ENCODE results near the gene JAZF1.
A peak's percentile ranks its signal among the peaks of the same experiment; 100 is the strongest.

JAZF1 gene

DNA sequence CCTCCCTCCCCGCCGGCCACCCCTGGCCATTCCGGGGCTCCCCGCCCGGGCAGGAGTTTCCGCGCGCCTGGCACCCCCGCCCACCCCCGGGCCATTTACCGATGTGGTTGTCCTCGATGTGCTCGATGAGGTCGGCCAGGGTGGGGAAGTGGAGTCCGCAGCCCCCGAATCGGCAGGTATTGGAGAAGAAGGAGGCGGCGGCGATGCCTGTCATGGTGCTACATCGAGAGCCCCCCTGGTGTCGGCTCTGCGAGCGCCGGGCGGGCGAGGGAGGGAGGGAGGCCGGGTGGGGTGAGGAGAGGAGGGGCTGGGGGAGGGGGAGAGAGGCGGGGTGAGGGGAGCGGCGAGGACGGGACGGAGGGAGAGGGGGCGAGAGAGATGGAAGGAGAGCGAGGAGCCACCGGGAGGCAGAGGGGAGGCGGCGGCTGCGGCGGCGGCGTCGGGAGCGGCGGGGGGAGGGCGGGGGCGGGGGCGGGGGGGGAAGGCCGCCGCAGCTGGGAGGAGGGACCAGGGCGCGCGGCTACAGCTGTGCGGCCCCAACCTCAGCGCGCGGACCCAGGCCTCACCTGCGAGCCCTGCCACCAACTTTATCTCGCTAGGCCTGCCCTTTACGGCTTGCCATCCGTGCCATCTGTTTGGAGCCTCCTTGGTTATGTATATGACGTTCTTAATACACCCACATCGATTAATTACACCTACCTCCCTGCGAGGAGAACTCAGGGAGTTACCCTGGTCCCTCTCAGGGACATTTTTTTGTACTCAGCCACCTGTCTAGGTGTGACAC, at the start of gene JAZF1:
Gene JAZF1 (minus strand): TSS at position 432 of the 784 bp plus-strand sequence.
- peak; percentile 63 for DNase-seq

DNA sequence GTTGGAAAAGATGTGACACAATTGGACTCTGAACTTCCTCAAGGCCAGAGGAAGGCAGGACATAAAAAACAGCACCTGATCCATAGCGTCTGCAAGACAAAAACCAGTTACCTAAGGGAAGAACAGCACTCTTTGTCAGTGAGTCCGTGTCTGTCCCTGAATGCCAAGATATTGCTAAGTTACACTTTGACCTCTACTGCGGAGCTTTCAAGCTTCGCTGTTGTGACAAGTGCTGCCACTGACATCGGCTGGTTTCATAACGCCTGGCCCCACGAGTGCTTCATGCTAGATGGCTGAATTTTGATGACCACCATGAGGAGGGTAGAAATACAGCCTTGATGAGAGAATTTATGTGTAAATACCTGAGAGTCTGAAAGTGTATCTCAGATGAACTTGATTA, 49.7 kb upstream of the JAZF1 start:
- DNase-seq, result no peak

DNA sequence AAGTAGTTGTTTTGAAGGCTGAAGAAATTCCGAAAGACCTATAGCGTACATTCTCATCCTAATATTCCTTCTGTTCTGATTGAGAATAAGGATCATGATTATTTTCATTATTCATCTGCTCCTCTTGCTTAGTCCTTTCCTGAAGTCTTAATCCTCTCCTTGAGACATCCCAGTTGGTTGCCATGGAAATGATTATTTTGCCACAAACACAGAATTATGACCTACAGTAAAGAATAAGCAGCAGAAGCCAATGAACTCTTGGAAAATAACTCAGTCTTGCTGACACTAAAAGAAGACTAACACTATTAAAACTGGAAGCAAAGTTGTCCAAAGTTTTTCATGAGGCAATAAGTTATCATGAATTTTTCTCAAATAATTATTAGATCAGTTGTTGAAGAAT, 47.8 kb upstream of the JAZF1 start:
- DNase-seq, result no peak

DNA sequence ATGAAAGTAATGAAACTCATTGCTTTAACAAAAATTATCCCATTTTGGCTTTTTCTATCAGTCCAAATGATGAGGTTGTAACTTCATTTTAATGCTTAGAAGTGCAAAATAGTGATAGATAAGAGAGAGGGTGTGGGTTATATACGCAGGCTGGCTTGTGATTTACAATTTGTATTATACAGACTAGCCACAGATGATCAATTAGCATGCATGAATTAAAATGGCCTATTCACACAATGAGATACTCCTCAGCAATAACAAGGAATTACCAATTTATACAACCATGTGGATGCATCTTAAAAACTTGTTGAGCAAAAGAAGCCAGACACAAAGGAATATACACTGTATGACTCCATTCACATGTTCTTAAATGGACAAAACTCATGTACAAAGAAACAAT, 45.4 kb upstream of the JAZF1 start:
- DNase-seq, result no peak

DNA sequence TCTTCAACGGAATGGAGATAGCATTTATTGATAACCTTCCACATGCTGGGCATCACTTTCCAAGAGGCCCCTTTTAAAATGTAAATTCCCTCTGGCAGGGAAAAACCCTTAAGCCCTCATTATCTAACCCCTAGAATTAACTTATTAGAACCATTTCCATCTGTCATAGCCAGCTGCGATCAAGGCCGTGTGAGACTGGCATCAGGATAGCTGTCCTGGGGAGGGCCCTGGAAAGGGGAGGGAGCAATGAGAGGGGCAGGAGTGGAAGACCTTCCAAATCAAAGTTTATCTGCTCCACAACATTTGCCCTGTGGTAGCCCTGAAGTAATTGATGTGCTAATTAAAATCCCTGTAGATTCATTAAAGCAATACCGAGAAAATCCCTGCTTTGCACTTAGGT, 45.0 kb upstream of the JAZF1 start:
- no peak for DNase-seq

DNA sequence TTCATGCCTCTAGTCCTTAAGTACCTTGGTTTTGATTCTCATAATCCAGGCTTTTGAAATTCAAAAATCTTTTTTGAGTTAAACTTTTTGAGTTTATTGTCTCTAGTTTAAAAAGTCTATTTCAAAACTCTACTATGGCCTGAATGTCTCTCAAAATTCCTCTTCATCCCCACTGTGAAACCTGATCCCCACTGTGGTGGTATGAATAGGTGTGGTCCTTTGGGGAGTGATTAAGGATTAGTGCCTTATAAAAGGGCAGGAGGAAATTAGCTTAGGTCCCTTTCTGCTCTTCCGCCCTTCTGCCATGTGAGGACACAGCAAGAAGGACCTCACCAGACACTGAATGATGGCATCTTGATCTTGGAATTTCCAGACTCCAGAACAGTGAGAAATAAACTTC, 44.1 kb upstream of the JAZF1 start:
- DNase-seq, result no peak

DNA sequence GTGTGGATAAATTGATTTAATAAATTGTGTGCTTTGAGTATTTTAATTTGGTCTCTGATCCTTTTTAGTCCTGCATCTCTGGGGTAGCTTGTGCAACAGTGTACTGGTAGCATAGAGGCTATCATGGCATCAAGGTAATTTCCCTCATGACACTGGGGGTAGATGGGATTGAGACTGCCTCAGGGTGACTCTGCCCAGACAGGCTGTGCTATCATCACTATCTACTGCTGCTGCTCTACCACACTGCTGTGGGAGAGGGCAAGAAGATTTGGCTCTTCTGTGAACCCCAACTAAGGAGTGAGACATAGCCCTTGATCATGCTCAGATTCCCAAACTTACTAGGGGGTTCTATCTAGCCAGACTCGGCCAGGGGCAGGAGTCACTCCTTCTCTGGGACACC, 43.6 kb upstream of the JAZF1 start:
- no peak for DNase-seq

DNA sequence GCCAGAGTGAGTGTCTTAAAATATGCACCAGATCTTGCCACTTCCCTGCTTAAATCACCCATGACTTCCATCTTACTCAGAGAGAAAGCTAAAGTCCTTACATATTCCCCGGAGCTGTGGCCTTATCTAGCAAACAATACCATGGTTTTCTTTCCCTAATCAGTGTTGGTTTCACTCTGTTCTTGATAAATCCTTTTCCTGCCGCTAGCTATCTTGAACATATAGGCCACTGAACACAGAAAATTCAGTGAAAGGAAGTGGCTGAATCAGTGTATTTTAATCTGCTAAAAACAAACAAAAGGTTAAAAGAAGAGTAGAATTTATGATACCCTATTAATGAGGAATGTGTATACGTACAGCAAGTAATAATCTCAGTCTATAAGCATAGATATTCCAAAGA, 42.0 kb upstream of the JAZF1 start:
- DNase-seq, result no peak

DNA sequence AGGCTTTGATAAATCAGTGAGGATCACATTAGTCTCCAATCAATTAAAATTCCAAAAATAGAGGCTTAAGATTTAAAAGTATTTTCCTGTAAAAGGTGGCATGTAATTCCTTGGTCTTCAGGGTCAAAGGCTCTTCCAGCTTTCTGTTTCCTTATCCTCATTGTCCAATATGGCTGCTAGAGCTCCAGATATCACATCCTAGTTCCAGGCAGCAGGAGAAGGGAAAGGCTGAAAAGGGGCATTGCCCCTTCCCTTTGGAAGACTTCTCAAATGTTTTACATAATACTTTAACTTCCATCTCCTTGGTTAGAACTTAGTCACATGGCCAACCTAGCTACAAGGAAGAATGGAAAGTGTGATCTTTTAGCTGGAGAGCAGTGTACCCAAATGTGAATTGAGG, 39.2 kb upstream of the JAZF1 start:
- no peak for DNase-seq

DNA sequence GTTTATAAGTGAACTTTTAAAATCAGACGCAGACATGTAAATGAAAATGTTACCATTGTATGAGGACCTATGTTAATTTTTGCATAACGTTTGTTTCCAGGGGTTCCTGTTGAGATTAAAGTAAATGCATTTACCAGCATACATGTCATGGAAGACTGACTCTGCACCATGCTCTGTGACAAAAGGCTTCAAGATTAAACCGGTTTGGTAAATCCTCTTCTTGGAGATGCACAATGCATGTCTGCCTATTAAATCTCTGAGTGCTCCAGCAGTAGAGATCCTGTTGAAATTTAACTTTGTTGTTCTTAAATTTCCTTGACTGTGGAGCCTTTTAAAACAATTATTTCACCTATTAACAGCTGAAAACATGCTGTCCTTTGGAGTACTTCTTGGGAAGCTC, 36.5 kb upstream of the JAZF1 start:
- no peak for DNase-seq

DNA sequence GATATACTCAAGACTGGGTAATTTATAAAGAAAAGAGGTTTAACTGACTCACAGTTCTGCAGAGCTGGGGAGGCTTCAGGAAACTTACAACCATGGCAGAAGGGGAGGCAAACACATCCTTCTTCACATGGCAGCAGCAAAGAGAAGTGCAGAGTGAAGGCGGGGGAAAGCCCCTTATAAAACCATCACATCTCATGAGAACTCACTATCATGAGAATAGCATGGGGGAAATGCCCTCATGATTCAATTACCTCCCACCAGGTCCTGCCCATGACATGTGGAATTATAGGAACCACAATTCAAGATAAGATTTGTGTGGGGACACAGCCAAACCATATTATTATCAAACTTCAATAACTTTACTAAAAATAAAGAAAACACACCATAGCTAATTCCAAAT, 30.4 kb upstream of the JAZF1 start:
- no peak for DNase-seq

DNA sequence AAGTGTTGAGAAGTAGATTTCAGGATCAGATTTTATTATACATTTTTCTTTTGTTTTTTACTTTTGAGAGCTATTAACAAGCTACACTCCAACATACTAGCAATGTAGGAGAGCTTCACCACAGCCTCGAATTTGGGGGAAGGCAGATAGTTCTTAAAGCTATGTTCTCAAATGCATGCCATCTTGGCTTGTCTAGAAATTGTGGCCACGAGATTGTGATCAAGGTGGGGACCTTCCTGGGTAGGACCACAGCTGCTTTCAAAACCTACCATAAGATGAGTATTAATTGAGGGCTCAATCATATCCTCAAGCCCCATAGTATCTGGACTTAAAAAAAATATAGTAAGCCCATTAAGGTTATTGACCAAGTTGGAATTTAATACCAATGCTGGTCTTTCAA, 27.9 kb upstream of the JAZF1 start:
- no peak for DNase-seq

DNA sequence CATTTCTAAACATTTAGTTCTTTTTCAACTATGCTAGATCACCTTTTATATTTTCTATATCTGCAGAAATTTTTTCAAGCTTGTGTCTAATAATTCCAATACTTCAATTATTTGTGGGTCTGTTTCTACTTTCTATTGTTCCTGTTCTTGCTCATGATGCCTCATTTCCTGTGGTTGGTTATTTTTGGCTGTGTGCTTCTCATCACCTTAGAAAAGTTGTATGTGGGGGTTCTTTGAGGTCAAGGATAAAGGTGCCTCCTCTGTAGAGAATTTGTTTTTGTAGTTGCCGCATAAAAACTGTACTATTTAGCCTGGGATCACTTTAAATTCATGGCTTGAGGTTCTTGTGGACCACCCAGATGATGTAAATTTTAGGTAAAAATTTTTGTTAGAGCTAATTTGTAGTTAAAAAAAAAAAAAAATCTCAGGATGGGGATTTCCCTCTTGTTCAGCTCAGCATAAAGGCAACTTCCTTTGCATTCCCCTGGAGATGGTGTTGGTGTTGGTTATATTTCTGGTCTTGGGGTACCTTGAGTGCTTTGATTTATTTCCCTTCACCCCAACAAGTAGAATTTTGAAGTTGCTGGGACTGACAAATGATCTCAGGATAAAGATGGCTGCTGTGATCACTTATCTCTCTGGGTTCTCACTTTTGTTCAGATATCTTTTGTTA, 27.0 kb upstream of the JAZF1 start:
- DNase-seq, result no peak

DNA sequence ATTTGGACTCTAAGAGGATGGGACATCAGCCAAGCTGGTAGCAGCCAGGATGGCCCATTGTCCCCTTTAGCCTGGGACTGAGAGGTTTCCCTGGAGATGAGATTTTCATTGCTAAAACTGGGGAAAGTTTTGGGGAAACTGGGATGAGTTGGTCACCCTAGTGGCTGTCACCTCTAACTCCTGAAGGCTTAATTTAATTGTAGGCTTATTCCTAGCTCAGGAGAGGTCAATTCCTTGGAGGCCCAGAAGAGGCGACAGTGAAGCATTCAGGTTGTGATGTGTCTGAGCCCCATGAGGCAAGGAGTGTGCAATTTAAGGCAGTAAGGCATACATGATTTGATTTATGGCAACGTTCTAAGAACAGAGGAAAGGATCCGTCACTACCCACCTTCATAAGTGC, 24.9 kb upstream of the JAZF1 start:
- no peak for DNase-seq

DNA sequence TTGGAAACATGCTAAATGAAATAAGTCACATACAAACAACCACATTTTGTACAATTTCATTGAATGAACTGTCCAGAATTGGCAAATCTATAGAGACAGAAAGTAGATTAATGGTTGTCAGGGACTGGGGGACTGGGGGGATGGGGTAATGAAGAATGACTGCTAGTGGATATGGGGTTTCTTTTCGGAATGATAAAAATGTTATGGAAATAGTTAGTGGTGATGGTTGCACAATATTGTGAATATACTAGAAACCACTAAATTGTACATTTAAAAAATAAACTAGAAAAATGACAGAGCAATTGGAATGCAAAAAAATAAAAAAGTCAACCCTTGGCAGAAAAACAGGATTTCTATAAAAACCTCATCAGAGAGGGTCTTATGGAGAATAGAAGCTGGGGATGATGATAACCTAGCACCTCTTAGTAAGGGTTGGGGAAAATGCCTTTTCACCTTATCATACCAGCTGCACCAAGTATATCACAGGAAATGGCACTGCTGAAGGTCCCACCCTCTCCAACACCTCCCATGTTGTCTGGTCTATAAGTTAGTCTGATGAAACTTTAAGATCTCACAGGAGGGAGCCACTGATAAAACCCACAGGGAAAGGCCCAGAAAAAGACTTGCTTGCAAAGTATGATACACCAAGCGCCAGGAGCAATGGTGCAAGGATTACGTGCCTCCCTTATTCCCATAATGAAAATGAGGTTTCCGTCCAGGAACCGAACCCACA, 23.1 kb upstream of the JAZF1 start:
- DNase-seq, result peak; percentile 30

DNA sequence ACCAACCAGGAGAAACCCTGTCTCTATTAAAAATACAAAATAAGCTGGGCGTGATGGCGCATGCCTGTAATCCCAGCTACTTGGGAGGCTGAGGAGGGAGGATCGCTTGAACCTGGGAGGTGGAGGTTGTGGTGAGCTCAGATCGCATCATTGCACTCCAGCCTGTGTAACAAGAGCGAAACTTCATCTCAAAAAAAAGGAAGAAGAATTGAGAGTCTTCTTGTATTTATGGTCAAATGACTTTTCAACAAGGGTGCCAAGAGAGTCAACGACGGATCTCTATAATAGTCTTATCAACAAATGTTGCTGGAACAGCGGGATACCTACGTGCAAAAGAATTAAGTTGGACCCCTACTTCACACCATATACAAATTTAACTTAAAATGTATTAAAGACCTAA, 21.6 kb upstream of the JAZF1 start:
- no peak for DNase-seq

DNA sequence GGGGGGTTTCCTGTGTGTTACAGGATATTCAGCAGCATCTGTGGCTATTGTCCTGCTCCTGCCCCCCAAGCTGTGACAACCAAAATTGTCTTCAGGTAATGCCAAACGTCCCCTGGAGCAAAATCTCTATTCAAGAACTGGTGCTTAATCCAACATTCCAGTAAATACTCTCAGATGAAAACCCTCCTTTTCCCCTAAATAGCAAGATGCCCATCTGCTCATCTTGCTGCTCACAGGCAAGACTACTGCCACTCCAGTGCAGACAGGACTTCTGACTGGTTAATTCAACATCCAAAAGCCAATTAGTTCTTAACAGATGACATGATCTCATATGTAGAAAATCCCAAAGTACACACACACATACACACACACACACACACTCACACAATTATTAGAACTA, 20.5 kb upstream of the JAZF1 start:
- no peak for DNase-seq

DNA sequence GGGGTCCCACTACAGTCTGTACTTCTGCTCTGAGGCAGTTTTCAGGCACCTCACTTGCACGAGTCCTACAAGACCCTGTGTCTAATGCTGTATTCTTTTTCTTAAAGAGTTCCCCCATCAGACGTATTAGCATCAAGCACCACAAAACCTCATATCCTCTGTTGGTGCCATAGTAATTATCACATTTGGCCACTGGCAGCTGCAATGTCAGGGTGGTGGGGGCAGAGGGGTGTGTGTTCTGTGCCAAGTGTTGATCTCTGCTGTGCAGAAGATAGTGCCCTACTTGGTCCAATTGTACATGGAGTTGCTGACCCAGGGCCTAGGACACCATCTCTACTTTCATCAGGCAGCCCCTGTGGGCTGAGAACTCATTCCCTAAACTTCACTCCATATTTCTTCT, 20.0 kb upstream of the JAZF1 start:
- DNase-seq, result peak; percentile 24

DNA sequence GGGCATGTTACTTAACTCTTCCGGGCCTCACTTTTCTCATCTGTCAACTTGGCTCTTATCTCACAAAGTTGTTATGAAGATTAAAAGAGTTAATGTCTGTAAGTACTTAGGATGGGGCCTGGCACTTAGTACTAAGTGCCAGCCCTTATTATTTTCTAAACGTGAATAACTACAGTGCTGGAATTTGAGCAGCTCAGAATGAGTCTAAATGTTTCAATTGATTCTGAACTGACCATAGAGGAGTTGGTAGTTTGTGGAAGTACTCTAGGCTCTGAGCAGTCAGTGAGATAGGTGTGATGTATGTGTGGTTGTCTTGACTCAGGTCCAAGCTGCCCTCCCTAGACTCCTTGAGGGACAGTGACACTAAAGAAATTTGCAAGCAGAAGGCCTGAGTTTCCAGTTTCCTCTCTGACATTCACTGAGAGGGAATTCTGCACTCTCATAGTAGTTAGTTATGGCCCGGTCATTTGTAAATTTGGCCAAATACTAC, 18.5 kb upstream of the JAZF1 start:
- DNase-seq, result no peak

DNA sequence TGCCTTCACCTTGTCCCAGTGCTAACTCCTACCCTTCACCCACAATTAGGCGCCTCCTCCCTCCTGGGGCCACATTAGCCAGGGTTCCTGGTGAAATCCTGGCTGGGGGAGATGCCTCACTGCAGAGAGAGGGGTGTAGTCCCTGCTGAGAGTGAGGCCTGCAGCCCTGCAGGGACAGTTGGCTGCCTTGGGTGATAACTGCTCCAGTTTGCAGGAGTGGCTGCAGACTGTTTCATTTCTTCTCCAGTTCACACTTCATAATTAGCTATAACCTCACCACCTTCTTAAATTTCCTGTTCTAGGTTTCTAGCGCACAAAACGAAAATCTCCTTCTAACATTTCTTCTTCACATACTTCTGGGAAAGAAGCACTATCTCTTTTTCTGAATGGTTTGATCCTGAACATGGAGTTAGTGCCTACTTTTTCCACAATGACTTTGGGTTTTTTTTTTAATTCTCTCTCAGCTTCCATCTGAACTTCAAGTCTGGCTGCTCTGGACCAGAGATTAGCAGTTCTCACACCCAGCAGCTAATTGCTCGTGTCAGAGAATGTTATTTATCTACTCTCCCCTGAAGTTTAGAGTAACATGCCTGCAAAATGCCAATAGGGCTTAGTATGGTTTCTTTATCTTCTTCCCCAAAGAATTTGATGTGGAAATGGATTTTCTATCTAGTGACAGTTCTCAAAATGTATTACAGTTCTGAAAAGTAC, 15.5 kb upstream of the JAZF1 start:
- DNase-seq, result no peak

DNA sequence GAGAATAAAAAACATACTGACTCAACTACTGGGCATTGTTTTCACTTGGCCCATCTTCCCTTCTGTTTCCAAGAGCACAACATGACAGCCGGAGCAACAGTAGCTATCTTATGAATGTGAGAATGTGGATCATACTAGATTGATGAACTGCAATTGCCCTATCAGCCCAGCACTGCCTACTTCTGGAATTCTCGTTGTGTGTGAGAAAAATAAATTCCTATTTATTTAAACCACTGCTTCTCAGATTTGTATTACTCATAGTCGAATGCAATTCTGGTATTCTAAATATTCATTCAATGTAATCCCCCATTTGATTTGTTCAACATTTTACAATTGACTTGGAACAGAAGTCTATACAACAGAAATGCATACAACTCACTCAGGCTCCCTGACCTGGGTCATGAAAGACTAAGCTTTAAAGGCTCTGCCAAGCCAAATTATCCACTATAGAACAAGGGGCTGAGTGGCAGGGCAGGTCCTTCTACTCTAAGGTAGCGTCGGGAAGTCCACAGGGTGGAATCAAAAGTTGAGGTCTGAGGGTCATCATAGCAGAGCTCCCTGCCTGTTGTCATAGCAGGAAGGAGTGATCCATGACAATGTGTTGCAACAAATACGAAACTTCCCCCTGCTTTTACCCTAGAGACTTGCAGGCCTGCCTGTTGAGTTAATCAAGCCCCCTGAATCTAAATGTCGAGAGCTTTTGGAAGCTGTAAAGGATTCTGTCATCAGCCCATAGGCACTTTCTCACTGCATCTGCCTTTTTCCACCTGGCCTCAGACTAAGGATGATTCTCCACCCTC, 12.4 kb upstream of the JAZF1 start:
- DNase-seq, result no peak

DNA sequence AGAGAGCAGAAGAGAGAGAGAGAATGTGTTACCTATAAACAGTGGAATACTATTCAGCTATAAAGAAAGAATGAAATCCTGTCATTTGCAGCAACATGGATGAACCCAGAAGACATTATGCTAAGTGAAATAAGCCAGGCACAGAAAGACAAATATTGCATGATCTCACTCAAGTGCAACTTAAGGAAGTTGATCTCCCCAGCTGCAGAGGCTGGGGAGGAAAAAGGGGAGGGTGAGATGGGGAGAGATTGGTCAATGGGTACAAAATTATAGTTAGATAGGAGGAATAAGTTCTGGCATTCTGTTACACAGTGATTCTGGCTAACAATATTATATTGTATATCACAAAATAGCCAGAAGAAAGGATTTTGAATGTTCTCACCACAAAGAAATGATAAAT, 11.2 kb upstream of the JAZF1 start:
- no peak for DNase-seq
